ENCODE measurements around the gene KCNC1. TPM values are rescaled to one million over a fixed set of nuclear protein-coding genes. Genes with fewer than 3 reads are reported as not detected.

The KCNC1 gene
- total RNA-seq, 2 donors from 2014 or later: not detected

GRCh38 chr11:17775035-17775348 is 40.4 kb downstream of the KCNC1 start:
- no peak overlapping the region for H3K27ac Mint-ChIP-seq
- ATAC-seq (replicated peaks): no peak
- no peak overlapping the region for H3K4me3 Mint-ChIP-seq
- no peaks in the 10 kb centered on the region for H3K36me3 Mint-ChIP-seq (ENCODE audit: low read depth)
- no peaks in the 10 kb centered on the region for H3K27me3 Mint-ChIP-seq
- no peaks in the 10 kb centered on the region for H3K4me1 Mint-ChIP-seq
- H3K9me3 Mint-ChIP-seq: no peaks in the 10 kb centered on the region

GRCh38 chr11:17775507-17776211 is 41.1 kb downstream of the KCNC1 start:
- no peaks in the 10 kb centered on the region for H3K9me3 Mint-ChIP-seq
- H3K27me3 Mint-ChIP-seq: no peaks in the 10 kb centered on the region
- no peak overlapping the region for H3K27ac Mint-ChIP-seq
- no peak overlapping the region for H3K4me3 Mint-ChIP-seq
- no peak for ATAC-seq (replicated peaks)
- H3K4me1 Mint-ChIP-seq: no peaks in the 10 kb centered on the region
- no peaks in the 10 kb centered on the region for H3K36me3 Mint-ChIP-seq (ENCODE audit: low read depth)

GRCh38 chr11:17776212-17776875 is 41.8 kb downstream of the KCNC1 start:
- Mint-ChIP-seq H3K27me3 (no peaks in the 10 kb centered on the region), H3K27ac (no peak overlapping the region), H3K36me3 (ENCODE audit: low read depth) (no peaks in the 10 kb centered on the region), H3K4me1 (no peaks in the 10 kb centered on the region), H3K9me3 (no peaks in the 10 kb centered on the region), H3K4me3 (no peak overlapping the region)
- ATAC-seq (replicated peaks): no peak

- Mint-ChIP-seq H3K4me1 (no peaks in the 10 kb centered on the region), H3K36me3 (ENCODE audit: low read depth) (no peaks in the 10 kb centered on the region), H3K9me3 (no peaks in the 10 kb centered on the region), H3K27me3 (no peaks in the 10 kb centered on the region), H3K27ac (no peak overlapping the region), H3K4me3 (no peak overlapping the region)
- ATAC-seq (replicated peaks): no peak
Observed at GRCh38 chr11:17777086-17777737, 42.6 kb downstream of the KCNC1 start.

- Mint-ChIP-seq H3K9me3 (no peaks in the 10 kb centered on the region), H3K27ac (no peak overlapping the region), H3K4me1 (no peaks in the 10 kb centered on the region), H3K36me3 (ENCODE audit: low read depth) (no peaks in the 10 kb centered on the region), H3K4me3 (no peak overlapping the region), H3K27me3 (no peaks in the 10 kb centered on the region)
- ATAC-seq (replicated peaks): no peak
Observed at GRCh38 chr11:17777738-17778091, 43.1 kb downstream of the KCNC1 start.

GRCh38 chr11:17778352-17778751 is 43.8 kb downstream of the KCNC1 start:
- no peak overlapping the region for H3K4me3 Mint-ChIP-seq
- no peaks in the 10 kb centered on the region for H3K27me3 Mint-ChIP-seq
- H3K27ac Mint-ChIP-seq: no peak overlapping the region
- H3K4me1 Mint-ChIP-seq: no peaks in the 10 kb centered on the region
- no peaks in the 10 kb centered on the region for H3K36me3 Mint-ChIP-seq (ENCODE audit: low read depth)
- ATAC-seq (replicated peaks): no peak
- H3K9me3 Mint-ChIP-seq: no peaks in the 10 kb centered on the region

GRCh38 chr11:17778956-17779860 is 44.6 kb downstream of the KCNC1 start:
- no peaks in the 10 kb centered on the region for H3K27me3 Mint-ChIP-seq
- no peak for ATAC-seq (replicated peaks)
- H3K9me3 Mint-ChIP-seq: no peaks in the 10 kb centered on the region
- no peak overlapping the region for H3K4me3 Mint-ChIP-seq
- no peaks in the 10 kb centered on the region for H3K4me1 Mint-ChIP-seq
- H3K36me3 Mint-ChIP-seq (ENCODE audit: low read depth): no peaks in the 10 kb centered on the region
- H3K27ac Mint-ChIP-seq: no peak overlapping the region

GRCh38 chr11:17779861-17780594 is 45.4 kb downstream of the KCNC1 start:
- no peaks in the 10 kb centered on the region for H3K4me1 Mint-ChIP-seq
- H3K9me3 Mint-ChIP-seq: no peaks in the 10 kb centered on the region
- H3K4me3 Mint-ChIP-seq: no peak overlapping the region
- H3K36me3 Mint-ChIP-seq (ENCODE audit: low read depth): no peaks in the 10 kb centered on the region
- no peak for ATAC-seq (replicated peaks)
- no peak overlapping the region for H3K27ac Mint-ChIP-seq
- H3K27me3 Mint-ChIP-seq: no peaks in the 10 kb centered on the region

GRCh38 chr11:17780668-17781067 is 46.1 kb downstream of the KCNC1 start:
- no peak overlapping the region for H3K4me3 Mint-ChIP-seq
- H3K36me3 Mint-ChIP-seq (ENCODE audit: low read depth): no peaks in the 10 kb centered on the region
- no peak for ATAC-seq (replicated peaks)
- no peaks in the 10 kb centered on the region for H3K9me3 Mint-ChIP-seq
- no peak overlapping the region for H3K27ac Mint-ChIP-seq
- H3K27me3 Mint-ChIP-seq: no peaks in the 10 kb centered on the region
- H3K4me1 Mint-ChIP-seq: no peaks in the 10 kb centered on the region

GRCh38 chr11:17781221-17781620 is 46.6 kb downstream of the KCNC1 start:
- no peaks in the 10 kb centered on the region for H3K9me3 Mint-ChIP-seq
- H3K27ac Mint-ChIP-seq: no peak overlapping the region
- H3K36me3 Mint-ChIP-seq (ENCODE audit: low read depth): no peaks in the 10 kb centered on the region
- H3K4me3 Mint-ChIP-seq: no peak overlapping the region
- H3K4me1 Mint-ChIP-seq: no peaks in the 10 kb centered on the region
- no peak for ATAC-seq (replicated peaks)
- no peaks in the 10 kb centered on the region for H3K27me3 Mint-ChIP-seq

GRCh38 chr11:17781626-17782025 is 47.0 kb downstream of the KCNC1 start:
- Mint-ChIP-seq H3K36me3 (ENCODE audit: low read depth) (no peaks in the 10 kb centered on the region), H3K4me3 (no peak overlapping the region), H3K27me3 (no peaks in the 10 kb centered on the region), H3K9me3 (no peaks in the 10 kb centered on the region), H3K27ac (no peak overlapping the region), H3K4me1 (no peaks in the 10 kb centered on the region)
- no peak for ATAC-seq (replicated peaks)

- Mint-ChIP-seq H3K4me1 (no peaks in the 10 kb centered on the region), H3K27ac (no peak overlapping the region), H3K4me3 (no peak overlapping the region), H3K27me3 (no peaks in the 10 kb centered on the region), H3K36me3 (ENCODE audit: low read depth) (no peaks in the 10 kb centered on the region), H3K9me3 (no peaks in the 10 kb centered on the region)
- ATAC-seq (replicated peaks): no peak
Observed at GRCh38 chr11:17782145-17782544, 47.6 kb downstream of the KCNC1 start.

- no peak for ATAC-seq (replicated peaks)
- H3K36me3 Mint-ChIP-seq (ENCODE audit: low read depth): no peaks in the 10 kb centered on the region
- no peak overlapping the region for H3K27ac Mint-ChIP-seq
- H3K4me3 Mint-ChIP-seq: no peak overlapping the region
- H3K9me3 Mint-ChIP-seq: no peaks in the 10 kb centered on the region
- H3K27me3 Mint-ChIP-seq: no peaks in the 10 kb centered on the region
- no peaks in the 10 kb centered on the region for H3K4me1 Mint-ChIP-seq
Observed at GRCh38 chr11:17782603-17783337, 48.2 kb downstream of the KCNC1 start.

Data from activated T-helper 17 cell treated with anti-CD3 and anti-CD28 coated beads, Interleukin-2, amount 50 U/mL, for 72 hours (primary cell).